ENCODE results near the gene PITPNM1. TPM values are rescaled to one million over a fixed set of nuclear protein-coding genes. Genes with fewer than 3 reads are reported as not detected.

Gene PITPNM1
- total and polyA plus RNA-seq, 2 of the 13 experiments (the other 11 are each of a cell fraction or from before 2014, with no cell fraction given): 8.2 to 8.5 TPM

GRCh38 chr11:67496113-67496512, 9.1 kb downstream of the PITPNM1 start (continued):
- no peak for TF ChIP-seq PHF5A (CRISPR knock-in tag; IDR thresholded peaks at IDR 0.05; ENCODE audit: low read depth, unreplicated experiment)
- TF ChIP-seq KDM3A (CRISPR knock-in tag; IDR thresholded peaks at IDR 0.05; ENCODE audit: low read depth): no peak
- no peak for TF ChIP-seq THAP7 (CRISPR knock-in tag; IDR thresholded peaks at IDR 0.05)
- no peak for TF ChIP-seq ZNF644 (CRISPR knock-in tag; IDR thresholded peaks at IDR 0.05; ENCODE audit: low read depth)

GRCh38 chr11:67495234-67496005, 9.7 kb downstream of the PITPNM1 start:
- Histone ChIP-seq H3K27ac (ENCODE audit: extremely low read length, insufficient read depth, low read length) (no peak overlapping the region), H4K20me1 (ENCODE audit: insufficient read depth, low read length) (no peaks in the 10 kb centered on the region), H2AFZ (ENCODE audit: low read length) (no peak overlapping the region), H3K4me1 (ENCODE audit: insufficient read depth, low read length) (no peaks in the 10 kb centered on the region), H3K4me3 (replicated peaks in 1 of 3; ENCODE audit: insufficient read depth in 1 of 3, low read depth in 2 of 3, low read length in 3 of 3) (no peak overlapping the region), H3K4me2 (ENCODE audit: low read depth, low read length) (no peak overlapping the region), H3K79me2 (ENCODE audit: insufficient read depth, low read length) (no peaks in the 10 kb centered on the region), H3K9ac (ENCODE audit: insufficient read depth, low read depth, low read length) (no peak overlapping the region), H3K36me3 (replicated peaks in 1 of 2; ENCODE audit: control insufficient read depth in 1 of 2, insufficient read depth in 2 of 2, low read length in 2 of 2) (peaks cover 1 to 4% of the 10 kb centered on the region in 2 experiments; a peak in 3 of 5 replicates), H3K9me3 (ENCODE audit: low read length) (no peaks in the 10 kb centered on the region), H3K27me3 (ENCODE audit: control insufficient read depth in 1 of 2, insufficient read depth in 2 of 2, low read length in 2 of 2) (no peaks in the 10 kb centered on the region)
- in situ Hi-C loops (cut with HindIII; ENCODE audit: extremely low pct_ligation_motif_present, low pct_unique_long_range_greater_than_20kb) (no loop called here), intact Hi-C loops (cut with micrococcal nuclease; ENCODE audit: unreplicated experiment) (no loop called here)
- FAIRE-seq (no peak), ATAC-seq (no peak), DNase-seq (ENCODE audit: low spot score) (no peak)
- ChIA-PET CTCF (ENCODE audit: low intra/inter-chr PET ratio, low total read pairs) (no interaction called here), POLR2A (no interaction called here)
- WGBS (ENCODE audit: low lambda C conversion rate): 97% methylated on average over 11 of the region's 16 CpGs
- BruUV-seq (replicated peaks): no TSS peak
- TF ChIP-seq TBL1XR1 (IDR thresholded peaks at IDR 0.05; ENCODE audit: borderline replicate concordance, low read length, partially characterized antibody): no peak
- no peak for TF ChIP-seq ZBTB20 (CRISPR knock-in tag; IDR thresholded peaks at IDR 0.05; ENCODE audit: borderline replicate concordance, low read depth)
- no peak for TF ChIP-seq GATAD1 (CRISPR knock-in tag; IDR thresholded peaks at IDR 0.05)
- no peak for TF ChIP-seq NCOA1 (CRISPR knock-in tag; IDR thresholded peaks at IDR 0.05)
- no peak for TF ChIP-seq ETS1 (CRISPR knock-in tag; IDR thresholded peaks at IDR 0.05)
- TF ChIP-seq TGIF2 (CRISPR knock-in tag; IDR thresholded peaks at IDR 0.05): no peak
- no peak for TF ChIP-seq ATF7-NPFF (CRISPR knock-in tag; IDR thresholded peaks at IDR 0.05; ENCODE audit: low read depth)
- TF ChIP-seq ZIK1 (CRISPR knock-in tag; IDR thresholded peaks at IDR 0.05; ENCODE audit: borderline replicate concordance, low read depth): no peak
- no peak for TF ChIP-seq ZNF451 (CRISPR knock-in tag; IDR thresholded peaks at IDR 0.05)
- no peak for TF ChIP-seq ZBTB44 (CRISPR knock-in tag; IDR thresholded peaks at IDR 0.05)
- no peak for TF ChIP-seq ATF6 (CRISPR knock-in tag; conservative IDR thresholded peaks at IDR 0.05)
- no peak for TF ChIP-seq ISX (CRISPR knock-in tag; conservative IDR thresholded peaks at IDR 0.05)

Measured in HepG2 (cell line).